Measurements from ENCODE around the gene PCK2.

Gene PCK2

GRCh38 chr14:24131549-24131966 is 37.4 kb downstream of the PCK2 start:
- Histone ChIP-seq H4K20me1 (peaks cover 0 to 4% (median 1%) of the 10 kb centered on the region in 11 experiments; a peak in 6 of 22 replicates), H3K4me2 (no peak overlapping the region), H3K4me1 (peaks cover 15 to 38% (median 27%) of the 10 kb centered on the region in 10 experiments), H3K9ac (no peak overlapping the region), H3K27ac (no peak overlapping the region), H3K27me3 (no peaks in the 10 kb centered on the region), H3K4me3 (no peak overlapping the region), H3K9me3 (replicated peaks in 1 of 11) (no peaks in the 10 kb centered on the region), H3K36me3 (no peaks in the 10 kb centered on the region; a peak in 1 of 22 replicates)
- no peak for TF ChIP-seq Cebpa-rat (IDR thresholded peaks at IDR 0.05)

- H3K9me3 ChIP-seq (replicated peaks in 1 of 11): no peaks in the 10 kb centered on the region
- TF ChIP-seq Cebpa-rat (IDR thresholded peaks at IDR 0.05): no peak
- peaks cover 0 to 11% (median 8%) of the 10 kb centered on the region in 11 experiments; a peak in 9 of 22 replicates for H4K20me1 ChIP-seq
- H3K27ac ChIP-seq: no peak overlapping the region
- no peak overlapping the region for H3K9ac ChIP-seq
- no peaks in the 10 kb centered on the region for H3K27me3 ChIP-seq
- H3K36me3 ChIP-seq: peaks cover 0 to 3% (median 2%) of the 10 kb centered on the region in 11 experiments; a peak in 17 of 22 replicates
- peaks cover 21 to 38% (median 31%) of the 10 kb centered on the region in 10 experiments for H3K4me1 ChIP-seq
- H3K4me3 ChIP-seq: no peak overlapping the region
- no peak overlapping the region for H3K4me2 ChIP-seq
Observed at GRCh38 chr14:24132061-24132685, 38.1 kb downstream of the PCK2 start.

GRCh38 chr14:24132976-24133375 is 38.9 kb downstream of the PCK2 start:
- no peak overlapping the region for H3K4me3 ChIP-seq

GRCh38 chr14:24133735-24134134 is 39.6 kb downstream of the PCK2 start:
- Histone ChIP-seq H4K20me1 (peaks cover 0 to 25% (median 22%) of the 10 kb centered on the region in 11 experiments; a peak in 15 of 22 replicates), H3K4me2 (no peak overlapping the region), H3K4me3 (no peak overlapping the region), H3K4me1 (peaks cover 35 to 43% (median 37%) of the 10 kb centered on the region in 10 experiments), H3K9me3 (replicated peaks in 1 of 11) (no peaks in the 10 kb centered on the region), H3K36me3 (peaks cover 15 to 19% (median 17%) of the 10 kb centered on the region in 11 experiments), H3K27me3 (no peaks in the 10 kb centered on the region), H3K9ac (no peak overlapping the region), H3K27ac (no peak overlapping the region)
- TF ChIP-seq Cebpa-rat (IDR thresholded peaks at IDR 0.05): no peak

More at GRCh38 chr14:24132976-24133375, 38.9 kb downstream of the PCK2 start:
- Histone ChIP-seq H3K9me3 (replicated peaks in 1 of 11) (no peaks in the 10 kb centered on the region), H3K36me3 (peaks cover 7 to 12% (median 10%) of the 10 kb centered on the region in 11 experiments), H4K20me1 (peaks cover 0 to 19% (median 16%) of the 10 kb centered on the region in 11 experiments; a peak in 15 of 22 replicates), H3K9ac (no peak overlapping the region), H3K4me2 (no peak overlapping the region), H3K4me1 (peaks cover 29 to 38% (median 32%) of the 10 kb centered on the region in 10 experiments), H3K27me3 (no peaks in the 10 kb centered on the region), H3K27ac (no peak overlapping the region)
- TF ChIP-seq Cebpa-rat (IDR thresholded peaks at IDR 0.05): no peak

- TF ChIP-seq Cebpa-rat (IDR thresholded peaks at IDR 0.05): no peak
- peak overlapping the region; percentile 83 to 100 (median 96) for H3K4me3 ChIP-seq
- H3K36me3 ChIP-seq: peaks cover 25 to 32% (median 27%) of the 10 kb centered on the region in 11 experiments
- H3K9me3 ChIP-seq (replicated peaks in 1 of 11): no peaks in the 10 kb centered on the region
- peaks cover 0 to 43% (median 34%) of the 10 kb centered on the region in 11 experiments; a peak in 17 of 22 replicates for H4K20me1 ChIP-seq
- H3K27ac ChIP-seq: peak overlapping the region in 8 of 11 experiments; percentile 22 to 96 (median 90); a peak in 9 of 22 replicates
- peak overlapping the region; percentile 81 to 99 (median 92) for H3K4me2 ChIP-seq
- H3K4me1 ChIP-seq: peaks cover 48 to 58% (median 51%) of the 10 kb centered on the region in 10 experiments
- H3K9ac ChIP-seq: peak overlapping the region; percentile 93 to 98 (median 96)
- H3K27me3 ChIP-seq: no peaks in the 10 kb centered on the region
Observed at GRCh38 chr14:24135584-24135833, 41.4 kb downstream of the PCK2 start.

GRCh38 chr14:24135834-24136683 is 41.9 kb downstream of the PCK2 start, which contains the start of gene PSME1:
Gene PSME1 (plus strand): TSS chr14:24136194. CDS start chr14:24136263, 69 bp downstream.
- peak within 1 kb of the TSS; percentile 93 to 98 (median 96) for H3K9ac ChIP-seq
- H3K27me3 ChIP-seq: no peaks in the 10 kb centered on the region
- peaks cover 43 to 52% (median 46%) of the 10 kb centered on the region in 10 experiments for H3K4me1 ChIP-seq
- H3K36me3 ChIP-seq: peaks cover 25 to 32% (median 27%) of the 10 kb centered on the region in 11 experiments
- peak within 1 kb of the TSS; percentile 82 to 96 (median 92) for H3K27ac ChIP-seq
- no peak for TF ChIP-seq Cebpa-rat (IDR thresholded peaks at IDR 0.05)
- peaks cover 0 to 49% (median 34%) of the 10 kb centered on the region in 11 experiments; a peak in 17 of 22 replicates for H4K20me1 ChIP-seq
- H3K4me3 ChIP-seq: peak within 1 kb of the TSS; percentile 83 to 100 (median 96)
- H3K4me2 ChIP-seq: peak within 1 kb of the TSS; percentile 85 to 99 (median 97)
- no peaks in the 10 kb centered on the region for H3K9me3 ChIP-seq (replicated peaks in 1 of 11)

- Histone ChIP-seq H4K20me1 (peaks cover 0 to 49% (median 34%) of the 10 kb centered on the region in 11 experiments; a peak in 17 of 22 replicates), H3K4me3 (peak overlapping the region; percentile 83 to 100 (median 96)), H3K27me3 (no peaks in the 10 kb centered on the region), H3K9me3 (replicated peaks in 1 of 11) (no peaks in the 10 kb centered on the region), H3K36me3 (peaks cover 25 to 32% (median 27%) of the 10 kb centered on the region in 11 experiments), H3K27ac (peak overlapping the region; percentile 82 to 96 (median 92); a peak in 21 of 22 replicates), H3K4me2 (peak overlapping the region; percentile 85 to 99 (median 97)), H3K9ac (peak overlapping the region; percentile 93 to 98 (median 96)), H3K4me1 (peaks cover 43 to 54% (median 47%) of the 10 kb centered on the region in 10 experiments)
- TF ChIP-seq Cebpa-rat (IDR thresholded peaks at IDR 0.05): no peak
Observed at GRCh38 chr14:24136684-24137528, 42.8 kb downstream of the PCK2 start.

Measured in BLaER1 treated with 17β-estradiol and CSF1 and Interleukin-3, amounts not matched to agents 10 nM and 100 nM (cell line).